Tibial nerve (tissue), 3 donors: Measurements from ENCODE around the gene CYFIP2.

ENCODE experiments used
- POLR2A ChIP-seq, 2 donors: fragments of 450-650 bp; IDR thresholded peaks; one replicate each; pipeline ENCODE4 v1.6.1; 2017; ENCODE audit warnings: antibody characterized with exemption in 2 of 2, mild to moderate bottlenecking in 2 of 2, moderate library complexity in 2 of 2
- TF ChIP-seq, protein P1 (sequence below), 5 experiments: fragments of 200-600 bp in 3 of 5; fragments of 450-650 bp in 2 of 5; sonication (generic) in 3 of 5; IDR thresholded peaks; one replicate each; pipeline ENCODE4 v1.5.1; 2016 to 2019; ENCODE audit warnings: antibody characterized with exemption in 5 of 5, mild to moderate bottlenecking in 3 of 5, moderate library complexity in 2 of 5

DNA sequence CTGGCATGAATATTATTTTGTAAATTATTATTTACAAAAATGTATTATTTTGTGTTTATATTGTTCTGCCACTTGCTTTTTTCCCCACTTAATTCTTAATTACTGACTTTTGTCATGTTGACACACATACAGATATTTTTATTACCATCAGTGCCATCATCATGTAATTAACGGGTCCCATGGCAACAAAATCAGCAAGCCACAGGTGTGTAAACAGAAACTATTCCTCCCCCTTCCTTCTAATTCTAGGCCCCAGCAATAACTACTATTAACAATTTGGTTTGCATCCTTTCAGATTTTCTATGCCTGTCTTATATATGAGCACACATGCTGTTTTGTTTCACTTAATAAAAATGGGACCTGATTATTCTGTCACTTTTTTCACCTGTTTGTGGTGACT, 29.3 kb downstream of the CYFIP2 start:
- TF ChIP-seq, protein P1, sequence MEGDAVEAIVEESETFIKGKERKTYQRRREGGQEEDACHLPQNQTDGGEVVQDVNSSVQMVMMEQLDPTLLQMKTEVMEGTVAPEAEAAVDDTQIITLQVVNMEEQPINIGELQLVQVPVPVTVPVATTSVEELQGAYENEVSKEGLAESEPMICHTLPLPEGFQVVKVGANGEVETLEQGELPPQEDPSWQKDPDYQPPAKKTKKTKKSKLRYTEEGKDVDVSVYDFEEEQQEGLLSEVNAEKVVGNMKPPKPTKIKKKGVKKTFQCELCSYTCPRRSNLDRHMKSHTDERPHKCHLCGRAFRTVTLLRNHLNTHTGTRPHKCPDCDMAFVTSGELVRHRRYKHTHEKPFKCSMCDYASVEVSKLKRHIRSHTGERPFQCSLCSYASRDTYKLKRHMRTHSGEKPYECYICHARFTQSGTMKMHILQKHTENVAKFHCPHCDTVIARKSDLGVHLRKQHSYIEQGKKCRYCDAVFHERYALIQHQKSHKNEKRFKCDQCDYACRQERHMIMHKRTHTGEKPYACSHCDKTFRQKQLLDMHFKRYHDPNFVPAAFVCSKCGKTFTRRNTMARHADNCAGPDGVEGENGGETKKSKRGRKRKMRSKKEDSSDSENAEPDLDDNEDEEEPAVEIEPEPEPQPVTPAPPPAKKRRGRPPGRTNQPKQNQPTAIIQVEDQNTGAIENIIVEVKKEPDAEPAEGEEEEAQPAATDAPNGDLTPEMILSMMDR (IDR thresholded peaks at IDR 0.05): no peak
- TF ChIP-seq POLR2A (IDR thresholded peaks at IDR 0.05): no peak
